GM18907 (cell line): ENCODE results near the gene MAPK4.
"Not testable (repeated sequence)": the region's sequence is repeated elsewhere in the genome, so short reads cannot be mapped to it uniquely, and the experiment has no call there.

Experiments
- ATAC-seq: cut with Tn5 transposase; IDR thresholded peaks from one replicate; pipeline ENCODE4 v1.9.1; 2021; ENCODE audit warnings: mild to moderate bottlenecking, moderate library complexity; ENCODE audit not compliant: unreplicated experiment

The MAPK4 gene

DNA sequence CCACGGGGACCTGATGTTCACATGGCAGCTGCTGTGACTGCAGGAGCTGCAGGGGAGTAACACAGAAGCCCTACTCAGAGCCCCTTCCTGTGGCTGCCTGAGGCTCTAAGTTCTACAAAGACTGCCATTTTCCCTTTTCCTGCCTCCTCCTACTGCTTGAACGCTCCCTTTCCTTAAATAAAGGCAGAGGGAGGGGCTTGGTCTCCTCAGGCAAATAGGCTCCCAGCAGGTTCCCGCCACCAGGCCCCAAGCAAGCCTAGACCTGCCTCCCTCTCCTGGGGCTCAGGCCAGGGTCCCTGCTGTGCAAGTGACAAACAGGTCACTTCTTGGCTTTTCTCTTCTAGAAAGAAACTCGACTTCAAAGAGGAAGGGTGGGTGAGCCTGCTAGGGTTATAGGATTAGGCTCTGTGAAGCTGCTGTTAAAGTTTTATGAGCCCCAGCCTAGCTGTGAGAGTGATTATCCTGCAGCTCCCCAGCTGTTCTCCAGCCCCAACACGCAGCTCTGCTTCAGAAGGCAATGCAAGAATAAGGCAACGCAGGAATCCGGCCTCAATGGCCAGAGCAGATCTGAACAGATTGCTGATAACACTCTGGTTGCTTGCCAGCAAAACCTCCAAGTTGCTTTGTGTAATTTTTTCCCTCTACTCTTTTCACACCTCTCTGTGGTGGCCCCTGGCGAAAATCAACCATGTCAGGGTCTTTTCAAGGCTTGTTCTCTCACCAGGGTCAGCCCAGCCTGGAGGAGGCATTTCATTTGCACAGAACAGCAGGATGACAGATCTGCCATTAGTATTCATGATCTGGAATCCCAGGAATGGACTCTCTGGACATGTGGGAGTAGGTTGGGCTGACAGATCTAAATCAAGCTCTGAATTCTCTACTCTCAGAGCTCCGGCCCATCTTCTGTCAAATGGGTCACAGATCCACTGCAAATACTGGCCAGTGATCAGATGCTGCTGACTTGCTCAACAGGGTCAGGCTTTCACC lies 188.6 kb downstream of the MAPK4 start:
- ATAC-seq, result no peak

DNA sequence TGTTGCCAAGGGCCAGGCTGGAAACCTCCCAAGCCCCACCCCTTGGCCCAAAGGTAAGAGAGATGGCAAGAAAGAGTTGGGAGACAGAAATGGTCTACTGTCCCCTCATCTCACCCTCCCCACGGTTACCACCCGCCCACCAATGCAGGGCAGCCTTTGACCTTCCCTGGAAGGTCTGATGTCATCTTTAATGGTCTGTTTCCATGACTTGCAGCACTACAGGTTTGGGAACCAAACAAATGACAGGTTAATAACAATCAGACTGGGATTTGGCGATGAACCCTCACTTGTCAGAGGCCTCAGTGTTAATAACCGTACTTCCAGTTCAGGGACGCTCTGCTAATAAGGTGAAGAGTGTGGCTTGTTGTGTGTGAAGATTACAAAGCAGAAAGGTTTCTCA lies 189.5 kb downstream of the MAPK4 start:
- no peak for ATAC-seq

DNA sequence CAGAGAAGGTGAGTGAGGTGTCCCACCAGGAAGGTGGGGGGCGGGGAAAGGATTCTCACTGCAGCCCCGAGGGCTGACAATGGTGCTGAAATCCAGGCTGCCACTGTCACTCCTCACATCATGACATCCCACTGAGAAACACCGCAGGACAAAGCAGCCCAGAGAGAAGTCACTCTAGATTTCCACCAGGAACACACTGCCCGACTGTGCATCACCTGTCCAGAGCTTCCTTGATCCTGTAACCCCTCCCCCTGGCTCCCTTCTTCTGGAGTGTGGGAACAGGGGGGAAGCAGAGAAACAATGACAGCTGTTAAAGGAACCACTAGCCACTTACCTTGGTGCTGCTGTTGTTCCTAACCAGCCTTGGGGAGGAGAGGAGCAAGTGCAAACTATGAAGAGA lies 190.1 kb downstream of the MAPK4 start:
- no peak for ATAC-seq

DNA sequence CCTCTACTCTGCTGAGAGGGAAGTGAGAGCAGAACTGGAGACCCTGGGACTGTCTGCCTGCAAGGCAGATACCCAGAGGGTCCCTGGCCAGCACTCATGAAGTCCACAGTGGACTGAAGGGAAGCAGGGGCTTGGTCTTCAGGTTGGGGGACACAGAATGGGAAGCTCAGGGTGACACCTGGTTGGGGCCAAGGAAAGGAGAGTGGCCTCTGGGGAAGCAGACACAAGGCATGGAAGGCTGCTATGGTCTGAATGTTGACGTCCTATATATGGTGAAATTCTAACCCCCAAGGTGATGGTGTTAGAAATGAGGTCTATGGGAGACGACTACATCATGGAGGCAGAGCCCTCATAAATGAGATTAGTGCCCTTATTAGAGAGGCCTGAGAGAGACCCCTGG lies 190.7 kb downstream of the MAPK4 start:
- no peak for ATAC-seq

DNA sequence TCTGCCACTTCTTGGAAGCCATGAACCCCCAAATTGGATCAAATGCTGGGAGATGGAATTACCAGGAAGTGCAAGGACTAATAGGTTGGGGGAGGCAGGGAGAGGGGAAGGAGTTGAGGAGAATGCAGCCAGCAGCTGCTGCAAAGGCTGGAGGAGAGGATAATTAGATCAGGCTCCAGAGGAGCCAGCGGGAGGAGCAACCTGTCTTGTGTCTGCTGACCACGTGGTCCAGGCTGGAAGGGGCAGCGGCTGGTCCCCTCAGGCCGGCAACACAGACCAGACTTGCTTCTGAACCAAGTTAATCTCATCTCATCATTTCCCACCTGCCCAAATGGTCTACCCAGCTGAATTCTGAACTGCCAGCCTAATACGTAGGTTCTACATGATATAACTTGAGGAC lies 191.6 kb downstream of the MAPK4 start:
- ATAC-seq, result no peak

DNA sequence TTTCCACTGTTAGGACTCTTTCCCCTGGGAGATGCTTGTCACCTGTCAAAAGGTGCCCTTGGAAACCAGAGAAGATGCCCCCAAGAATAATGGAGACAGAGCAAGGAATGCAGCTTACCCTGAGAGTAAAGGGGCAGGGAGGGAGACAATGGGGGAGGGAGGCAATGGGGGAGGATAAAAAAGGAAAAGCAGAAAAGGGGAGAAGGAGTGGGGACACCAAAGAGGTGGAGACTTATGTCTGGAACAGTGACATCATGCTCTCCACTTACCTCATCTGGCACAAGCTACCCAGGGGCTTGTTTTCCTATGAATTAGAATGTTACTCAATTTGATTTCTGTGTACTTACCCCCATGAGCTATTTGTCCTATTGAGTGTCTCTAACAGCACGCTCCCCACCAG lies 192.1 kb downstream of the MAPK4 start:
- no peak for ATAC-seq

DNA sequence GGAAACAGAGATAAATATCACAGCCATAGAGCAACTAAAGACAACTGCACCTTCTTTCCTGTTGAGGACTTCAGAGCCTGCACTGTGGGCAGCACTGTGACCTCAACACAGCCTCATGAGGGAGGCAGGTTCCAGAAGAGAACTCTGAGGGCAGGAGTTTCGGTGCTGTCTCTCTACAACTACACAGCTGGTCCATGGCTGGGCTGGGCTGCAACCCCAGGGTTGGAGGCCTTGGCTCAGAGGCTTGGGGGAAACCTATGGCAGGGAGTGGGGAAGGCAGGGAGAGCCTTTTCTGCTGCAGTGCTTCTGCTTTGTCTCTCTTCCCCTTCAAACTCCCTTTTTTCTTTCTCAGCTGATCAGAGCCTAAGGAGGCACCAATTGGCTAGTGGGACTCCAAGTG lies 193.4 kb downstream of the MAPK4 start:
- ATAC-seq, result no peak

DNA sequence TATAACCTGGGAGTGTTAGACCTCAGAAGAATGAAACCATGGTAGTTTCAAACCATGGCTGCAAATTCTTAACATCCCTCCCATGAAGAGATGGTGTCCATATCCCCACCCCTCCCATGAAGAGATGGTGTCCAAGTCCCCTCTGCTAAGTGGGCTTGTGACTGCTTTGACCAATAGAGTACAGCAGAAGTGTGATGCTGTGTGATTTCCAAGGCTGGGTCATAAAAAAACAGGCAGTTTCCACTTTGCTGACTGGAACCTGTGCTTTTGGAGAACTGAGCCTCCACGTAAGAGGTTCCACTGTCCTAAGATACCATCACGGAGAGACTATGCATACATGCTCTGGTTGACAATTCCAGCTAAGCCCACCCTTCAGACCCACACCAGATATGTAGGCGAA lies 194.4 kb downstream of the MAPK4 start:
- ATAC-seq, result no peak

DNA sequence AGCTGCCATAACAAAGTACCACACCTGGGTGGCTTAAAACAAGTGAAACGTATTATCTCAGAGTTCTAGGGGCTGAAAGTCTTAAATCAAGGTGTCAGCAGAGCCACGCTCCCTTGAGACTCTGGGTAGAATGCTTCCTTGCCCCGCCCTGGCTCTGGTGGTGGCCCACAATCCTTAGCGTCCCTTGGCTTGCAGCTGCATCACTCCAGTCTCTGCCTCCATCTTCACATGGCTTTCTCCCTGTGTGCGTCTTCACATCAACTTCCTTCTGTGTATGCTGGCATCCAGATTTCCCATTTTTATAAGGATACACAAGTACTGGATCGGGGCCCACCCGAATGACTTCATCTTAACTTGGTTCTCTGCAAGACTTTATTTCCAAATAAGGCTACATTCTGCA lies 197.5 kb downstream of the MAPK4 start:
- no peak for ATAC-seq

DNA sequence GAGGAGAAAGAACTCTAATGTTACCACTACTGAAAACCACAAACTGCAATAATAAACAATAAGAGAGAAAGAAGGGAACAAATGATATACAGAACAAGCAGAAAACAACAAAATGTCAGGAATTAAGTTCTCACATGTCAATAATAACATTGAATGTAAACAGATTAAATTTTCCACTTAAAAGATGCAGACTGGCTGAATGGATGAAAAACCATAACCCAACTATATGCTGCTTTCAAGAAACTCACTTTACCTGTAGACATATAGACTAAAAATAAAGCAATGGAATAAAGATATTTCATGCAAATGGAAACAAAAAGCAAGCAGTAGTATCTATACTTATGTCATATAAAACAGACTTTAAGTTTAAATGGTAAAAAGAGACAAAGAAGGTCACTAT lies 209.6 kb downstream of the MAPK4 start:
- no peak for ATAC-seq

DNA sequence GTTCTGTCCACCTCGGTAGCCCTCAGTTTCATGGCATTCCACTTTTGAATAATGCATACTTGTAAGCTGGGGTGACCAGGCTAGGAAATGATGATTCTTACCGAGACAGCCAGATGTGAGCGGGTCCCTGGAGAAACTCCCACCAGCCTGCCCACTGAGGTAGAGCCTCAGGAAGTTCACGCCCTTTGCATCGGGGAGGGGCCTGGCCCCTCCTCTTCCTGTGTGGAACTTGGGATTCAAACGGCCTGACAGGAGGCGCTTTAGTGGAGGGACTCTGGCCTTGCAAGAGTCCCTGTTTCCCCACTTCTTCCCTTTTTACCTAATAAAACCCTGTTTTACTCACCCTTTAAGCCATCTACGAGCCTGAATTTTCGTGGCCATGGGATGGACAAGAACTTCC lies 215.3 kb downstream of the MAPK4 start:
- ATAC-seq, result no peak

DNA sequence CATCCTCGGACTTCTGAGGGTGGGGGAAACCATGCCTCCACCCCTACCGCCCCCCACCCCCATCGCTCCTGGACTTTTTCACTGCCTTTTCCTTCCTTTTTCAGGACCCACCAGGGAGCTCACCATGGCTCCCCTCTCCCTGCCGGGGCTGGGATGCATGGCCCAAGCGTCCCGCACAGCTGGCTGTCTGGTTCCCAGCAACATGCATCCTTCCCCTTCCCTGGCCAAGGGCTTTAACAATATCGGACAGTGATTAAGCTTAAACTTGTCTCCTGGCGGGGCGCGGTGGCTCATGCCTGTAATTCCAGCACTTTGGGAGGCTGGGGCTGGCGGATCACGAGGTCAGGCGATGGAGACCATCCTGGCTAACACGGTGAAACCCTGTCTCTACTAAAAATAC lies 215.8 kb downstream of the MAPK4 start:
- ATAC-seq, result no peak

DNA sequence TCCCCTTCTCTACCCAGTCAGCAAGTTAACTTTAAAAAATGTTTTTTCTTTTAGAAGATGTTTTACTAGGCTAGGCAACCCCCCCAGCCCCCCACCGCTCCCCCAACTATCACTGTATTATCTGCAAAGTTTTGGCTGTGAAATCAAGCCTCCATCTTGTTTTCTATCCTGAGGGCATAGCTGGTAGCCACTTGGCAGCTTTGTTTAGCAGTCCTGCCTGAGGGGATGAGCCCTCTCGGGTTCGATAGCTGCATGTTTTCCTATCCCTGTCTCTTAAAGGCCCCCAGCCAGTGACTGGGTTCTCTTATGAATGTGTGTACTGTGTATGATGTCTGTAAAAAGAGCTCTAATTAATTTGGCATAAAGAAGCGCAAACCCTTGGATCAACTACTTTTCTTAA lies 216.5 kb downstream of the MAPK4 start:
- no peak for ATAC-seq

DNA sequence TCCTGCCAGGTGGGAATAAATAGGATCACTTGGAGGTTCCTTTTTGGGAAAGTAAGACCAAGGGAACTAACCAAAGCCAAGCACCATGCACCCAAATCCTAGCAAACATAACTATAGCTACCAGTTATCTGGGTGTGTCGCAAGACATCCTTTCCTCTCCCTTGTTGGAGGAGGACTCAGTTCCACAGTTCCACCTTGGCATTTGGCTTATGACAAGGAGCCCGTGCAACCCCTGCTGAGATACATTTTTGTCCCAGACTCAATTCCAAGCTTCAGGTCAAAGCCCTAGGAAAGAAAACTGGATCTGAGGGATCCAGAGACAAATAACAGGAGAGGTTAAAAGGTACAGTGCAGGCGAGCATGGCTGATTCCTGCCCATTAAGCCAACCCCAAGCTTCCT lies 219.1 kb downstream of the MAPK4 start:
- not testable (repeated sequence) for ATAC-seq
